Lower lobe of right lung (tissue), 2 donors: Measurements from ENCODE around the gene SLC4A1. TPM values are rescaled to one million over a fixed set of nuclear protein-coding genes. Genes with fewer than 3 reads are reported as not detected.

Source experiments
- ATAC-seq, 2 donors: fragments of 200-7000 bp; cut with Tn5 transposase; one replicate each; pipeline ENCODE4 v1.9.1; 2020 to 2022; ENCODE audit warnings: mild to moderate bottlenecking in 2 of 2, moderate library complexity in 2 of 2
- DNase-seq: peaks from one replicate; pipeline ENCODE4 v3.0.0-alpha.2; 2020
- H3K27ac ChIP-seq: fragments of 200-600 bp; one replicate; pipeline ENCODE4 v1.8.0; 2022
- H3K27me3 ChIP-seq: fragments of 200-600 bp; one replicate; pipeline ENCODE4 v1.8.0; 2022; ENCODE audit warnings: low read depth
- H3K36me3 ChIP-seq: fragments of 200-600 bp; one replicate; pipeline ENCODE4 v1.8.0; 2022; ENCODE audit warnings: mild to moderate bottlenecking
- H3K4me1 ChIP-seq: fragments of 200-600 bp; one replicate; pipeline ENCODE4 v1.8.0; 2022
- H3K4me3 ChIP-seq: fragments of 200-600 bp; one replicate; pipeline ENCODE4 v1.8.0; 2022; ENCODE audit warnings: mild to moderate bottlenecking
- H3K9me3 ChIP-seq: fragments of 200-600 bp; one replicate; pipeline ENCODE4 v1.8.0; 2022
- intact Hi-C: fragments of 100-400 bp; cut with DNase I; formaldehyde crosslinking; loops from one replicate; pipeline ENCODE4 v1.11.0; 2022
- total RNA-seq: library from RNA; stranded (reverse); fragmentation: NEBNext Ultra II Directional; extraction: Animal tissue kit (Norgen Biotek cat#: 25700); gene quantifications from one replicate; pipeline ENCODE4 v1.2.1, GENCODE V29; 2021
- TF ChIP-seq, protein P1 (sequence below): fragments of 200-600 bp; IDR thresholded peaks from one replicate; pipeline ENCODE4 v1.8.0; 2022; ENCODE audit warnings: antibody characterized with exemption, mild to moderate bottlenecking
- donor health status: DM: no; HTN: yes; CAD: no; lungs with severe emphysema.

Gene SLC4A1
- total RNA-seq, 1 donor from 2014 or later, result 0.83 TPM

GRCh38 chr17:44232061-44232460, 35.9 kb downstream of the SLC4A1 start:
- intact Hi-C loops, result no loop called here

DNA sequence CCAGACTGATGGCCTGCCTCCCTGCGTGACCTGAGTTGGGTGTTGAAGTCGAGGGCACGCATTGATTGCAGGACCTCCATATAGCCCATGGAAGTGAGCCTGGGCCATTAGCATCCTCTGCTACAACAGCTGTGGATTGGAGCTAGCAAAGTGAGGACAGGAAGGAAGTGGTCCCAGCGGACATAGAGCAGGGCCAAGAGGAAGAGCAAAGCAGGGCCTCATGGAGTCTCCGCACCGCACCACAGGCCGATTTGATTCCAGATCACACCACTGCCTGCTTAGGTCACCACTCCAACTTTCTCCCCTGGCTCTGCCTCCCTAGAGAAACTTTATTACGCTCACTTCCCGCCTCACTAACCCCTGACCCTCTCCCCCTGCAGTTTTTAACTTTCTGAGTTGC, 37.8 kb downstream of the SLC4A1 start:
- Histone ChIP-seq H3K9me3 (no peaks in the 10 kb centered on the region), H3K27me3 (no peaks in the 10 kb centered on the region), H3K4me3 (no peak overlapping the region), H3K27ac (no peak overlapping the region), H3K4me1 (no peaks in the 10 kb centered on the region), H3K36me3 (no peaks in the 10 kb centered on the region)
- intact Hi-C loops, result no loop called here
- TF ChIP-seq, protein P1, sequence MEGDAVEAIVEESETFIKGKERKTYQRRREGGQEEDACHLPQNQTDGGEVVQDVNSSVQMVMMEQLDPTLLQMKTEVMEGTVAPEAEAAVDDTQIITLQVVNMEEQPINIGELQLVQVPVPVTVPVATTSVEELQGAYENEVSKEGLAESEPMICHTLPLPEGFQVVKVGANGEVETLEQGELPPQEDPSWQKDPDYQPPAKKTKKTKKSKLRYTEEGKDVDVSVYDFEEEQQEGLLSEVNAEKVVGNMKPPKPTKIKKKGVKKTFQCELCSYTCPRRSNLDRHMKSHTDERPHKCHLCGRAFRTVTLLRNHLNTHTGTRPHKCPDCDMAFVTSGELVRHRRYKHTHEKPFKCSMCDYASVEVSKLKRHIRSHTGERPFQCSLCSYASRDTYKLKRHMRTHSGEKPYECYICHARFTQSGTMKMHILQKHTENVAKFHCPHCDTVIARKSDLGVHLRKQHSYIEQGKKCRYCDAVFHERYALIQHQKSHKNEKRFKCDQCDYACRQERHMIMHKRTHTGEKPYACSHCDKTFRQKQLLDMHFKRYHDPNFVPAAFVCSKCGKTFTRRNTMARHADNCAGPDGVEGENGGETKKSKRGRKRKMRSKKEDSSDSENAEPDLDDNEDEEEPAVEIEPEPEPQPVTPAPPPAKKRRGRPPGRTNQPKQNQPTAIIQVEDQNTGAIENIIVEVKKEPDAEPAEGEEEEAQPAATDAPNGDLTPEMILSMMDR, result no peak
- ATAC-seq (no peak), DNase-seq (no peak)

More at GRCh38 chr17:44232061-44232460, 35.9 kb downstream of the SLC4A1 start:
- no peak for DNase-seq
- TF ChIP-seq, protein P1, result no peak
- Histone ChIP-seq H3K36me3 (no peaks in the 10 kb centered on the region), H3K27ac (no peak overlapping the region), H3K9me3 (no peaks in the 10 kb centered on the region), H3K27me3 (no peaks in the 10 kb centered on the region), H3K4me3 (no peak overlapping the region), H3K4me1 (no peaks in the 10 kb centered on the region)
- no peak for ATAC-seq

GRCh38 chr17:44229090-44229489, 38.8 kb downstream of the SLC4A1 start:
- TF ChIP-seq, protein P1, result no peak
- Histone ChIP-seq H3K27me3 (no peaks in the 10 kb centered on the region), H3K27ac (no peak overlapping the region), H3K4me1 (no peaks in the 10 kb centered on the region), H3K36me3 (no peaks in the 10 kb centered on the region), H3K9me3 (no peaks in the 10 kb centered on the region), H3K4me3 (no peak overlapping the region)
- ATAC-seq (no peak), DNase-seq (no peak)
- intact Hi-C loops, result no loop called here

DNA sequence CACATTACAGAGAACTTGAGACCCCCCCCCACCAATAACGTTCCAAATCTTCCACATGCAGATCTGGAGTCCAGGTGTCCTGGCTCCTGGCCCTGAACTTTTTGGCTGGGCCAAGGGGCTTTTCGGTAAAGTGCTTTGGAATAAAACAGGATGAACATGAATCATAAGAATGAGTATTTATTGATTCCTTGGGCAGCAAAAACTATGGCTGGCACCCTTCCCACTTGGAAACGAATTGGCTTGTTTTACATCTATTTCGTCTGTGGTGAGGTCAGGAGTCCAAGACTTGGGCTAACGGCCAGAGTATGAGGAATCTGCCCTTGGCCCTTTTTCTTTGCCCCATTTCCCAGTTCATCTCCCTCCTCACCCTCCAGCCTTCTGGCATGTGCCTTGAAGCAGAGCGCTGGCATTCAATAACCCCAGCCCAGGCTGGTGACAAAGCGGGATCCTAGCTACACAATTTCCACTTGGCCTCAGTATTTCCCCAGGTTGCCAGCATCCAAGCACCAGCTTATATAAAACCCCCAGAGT, 44.3 kb downstream of the SLC4A1 start:
- no peaks in the 10 kb centered on the region for H3K36me3 ChIP-seq
- H3K9me3 ChIP-seq, result no peaks in the 10 kb centered on the region
- peaks cover 18% of the 10 kb centered on the region for H3K4me1 ChIP-seq
- no peaks in the 10 kb centered on the region for H3K27me3 ChIP-seq
- intact Hi-C loops, result no loop called here
- H3K4me3 ChIP-seq, result no peak overlapping the region
- DNase-seq (no peak), ATAC-seq (no peak)
- TF ChIP-seq, protein P1, result no peak
- H3K27ac ChIP-seq, result no peak overlapping the region

DNA sequence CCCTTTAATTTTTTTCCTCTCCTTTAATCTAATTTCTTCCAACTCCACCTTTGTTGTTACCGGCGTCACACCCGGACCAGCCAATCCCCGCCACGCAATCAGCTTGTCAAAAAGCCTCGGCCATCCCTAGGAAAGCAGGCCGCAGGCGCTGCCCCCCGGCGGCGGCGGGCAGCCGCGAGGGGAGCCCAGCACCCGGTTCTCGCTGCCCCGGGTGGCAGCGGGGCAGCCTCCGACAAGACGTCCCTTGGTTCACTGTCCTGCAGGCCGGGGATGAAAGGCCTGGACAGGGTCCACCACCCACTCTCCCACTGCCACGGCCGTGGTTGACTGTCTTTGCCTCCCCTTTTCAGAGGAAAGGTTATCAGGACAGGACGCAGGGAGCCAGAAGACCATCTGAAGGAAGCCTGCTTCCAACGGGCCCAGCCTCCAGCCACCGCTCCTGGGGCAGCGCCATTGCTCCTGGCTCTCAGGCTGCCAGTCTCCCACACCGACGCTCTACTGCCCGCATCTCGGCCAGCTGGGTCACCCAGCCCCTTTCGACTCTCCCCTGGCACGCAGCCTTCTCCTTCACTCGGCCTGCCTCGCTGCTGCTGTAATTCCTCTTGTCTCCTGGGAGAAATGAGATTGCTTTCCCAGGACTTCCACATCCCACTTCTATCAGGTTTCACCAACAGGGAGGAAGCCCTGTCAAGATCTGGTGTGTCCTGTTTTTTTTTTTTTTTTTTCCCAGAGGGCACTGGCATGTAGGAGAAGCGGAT, 45.6 kb downstream of the SLC4A1 start:
- peak overlapping the region; percentile 96 for H3K27ac ChIP-seq
- H3K4me3 ChIP-seq, result peak overlapping the region; percentile 97
- intact Hi-C loops, result no loop called here
- no peaks in the 10 kb centered on the region for H3K27me3 ChIP-seq
- TF ChIP-seq, protein P1, result peak; percentile 17
- peaks cover 28% of the 10 kb centered on the region for H3K4me1 ChIP-seq
- H3K36me3 ChIP-seq, result peaks cover 5% of the 10 kb centered on the region
- H3K9me3 ChIP-seq, result no peaks in the 10 kb centered on the region
- ATAC-seq (peak; percentile 57), DNase-seq (peak; percentile 84)
